Measurements from ENCODE around the gene ANKRD7. TPM values are rescaled to one million over a fixed set of nuclear protein-coding genes. Genes with fewer than 3 reads are reported as not detected.

Gene ANKRD7
- total and polyA plus RNA-seq, 4 donors = 0.42 TPM; not detected in 3

- H3K9ac ChIP-seq (ENCODE audit: low read depth in 1 of 2, low read length in 2 of 2) = peak overlapping the region; percentile 7 to 81
- peaks cover 6 to 18% (median 10%) of the 10 kb centered on the region in 4 donors for H3K4me1 ChIP-seq (ENCODE audit: control insufficient read depth in 4 of 4, insufficient read depth in 4 of 4, low read length in 3 of 4)
- peaks cover 0 to 2% (median 0%) of the 10 kb centered on the region in 4 donors for H3K36me3 ChIP-seq (ENCODE audit: control insufficient read depth in 4 of 4, insufficient read depth in 3 of 4, low read depth in 1 of 4, low read length in 3 of 4)
- H3K9me3 ChIP-seq (ENCODE audit: control insufficient read depth in 4 of 4, low read length in 3 of 4) = no peaks in the 10 kb centered on the region
- H3K27ac ChIP-seq (ENCODE audit: low read depth in 1 of 2, low read length in 2 of 2) = peak overlapping the region; percentile 62 to 65
- peak overlapping the region; percentile 68 to 83 (median 72) for H3K4me3 ChIP-seq (ENCODE audit: low read depth in 1 of 3, low read length in 3 of 3)
- WGBS = 60% methylated on average over 13 of the region's 13 CpGs
- no peak for TF ChIP-seq REST (IDR thresholded peaks at IDR 0.05)
- no peak for TF ChIP-seq HNF4A (conservative IDR thresholded peaks at IDR 0.05)
- TF ChIP-seq MAX (IDR thresholded peaks at IDR 0.05) = no peak
- TF ChIP-seq JUND (IDR thresholded peaks at IDR 0.05) = no peak
- TF ChIP-seq GABPA (IDR thresholded peaks at IDR 0.05 in 1 of 2, conservative IDR thresholded peaks at IDR 0.05 in 1 of 2) = no peak
- no peak for TF ChIP-seq FOXA2 (IDR thresholded peaks at IDR 0.05)
- H3K27me3 ChIP-seq (ENCODE audit: control insufficient read depth in 4 of 4, insufficient read depth in 4 of 4, low read length in 3 of 4) = no peaks in the 10 kb centered on the region
- no peak for DNase-seq (ENCODE audit: low spot score)
These were observed 41.7 kb upstream of the ANKRD7 start for GRCh38 chr7:118182593-118183427.

GRCh38 chr7:118183428-118183785, 41.1 kb upstream of the ANKRD7 start:
- Histone ChIP-seq H3K4me3 (ENCODE audit: low read depth in 1 of 3, low read length in 3 of 3) (peak overlapping the region; percentile 68 to 83 (median 72)), H3K9ac (ENCODE audit: low read depth in 1 of 2, low read length in 2 of 2) (peak overlapping the region; percentile 7 to 81), H3K36me3 (ENCODE audit: control insufficient read depth in 4 of 4, insufficient read depth in 3 of 4, low read depth in 1 of 4, low read length in 3 of 4) (peaks cover 0 to 4% (median under 1%) of the 10 kb centered on the region in 4 donors), H3K4me1 (ENCODE audit: control insufficient read depth in 4 of 4, insufficient read depth in 4 of 4, low read length in 3 of 4) (peaks cover 6 to 18% (median 10%) of the 10 kb centered on the region in 4 donors), H3K27me3 (ENCODE audit: control insufficient read depth in 4 of 4, insufficient read depth in 4 of 4, low read length in 3 of 4) (no peaks in the 10 kb centered on the region), H3K9me3 (ENCODE audit: control insufficient read depth in 4 of 4, low read length in 3 of 4) (no peaks in the 10 kb centered on the region), H3K27ac (ENCODE audit: low read depth in 1 of 2, low read length in 2 of 2) (peak overlapping the region; percentile 62 to 65)
- no peak for TF ChIP-seq GABPA (IDR thresholded peaks at IDR 0.05 in 1 of 2, conservative IDR thresholded peaks at IDR 0.05 in 1 of 2)
- TF ChIP-seq ATF3 (IDR thresholded peaks at IDR 0.05) = no peak
- no peak for TF ChIP-seq FOXA1 (IDR thresholded peaks at IDR 0.05)
- TF ChIP-seq JUND (IDR thresholded peaks at IDR 0.05) = no peak
- no peak for TF ChIP-seq HNF4G (IDR thresholded peaks at IDR 0.05)
- no peak for TF ChIP-seq RAD21 (IDR thresholded peaks at IDR 0.05)
- under 1% methylated on average over 15 of the region's 15 CpGs for WGBS
- peak; percentile 36 for DNase-seq (ENCODE audit: low spot score)

- Histone ChIP-seq H3K27ac (ENCODE audit: low read depth in 1 of 2, low read length in 2 of 2) (peak within 1 kb of the TSS; percentile 62 to 65), H3K9me3 (ENCODE audit: control insufficient read depth in 4 of 4, low read length in 3 of 4) (no peaks in the 10 kb centered on the region), H3K9ac (ENCODE audit: low read depth in 1 of 2, low read length in 2 of 2) (peak within 1 kb of the TSS; percentile 72 to 94), H3K4me1 (ENCODE audit: control insufficient read depth in 4 of 4, insufficient read depth in 4 of 4, low read length in 3 of 4) (peaks cover 6 to 18% (median 10%) of the 10 kb centered on the region in 4 donors), H3K36me3 (ENCODE audit: control insufficient read depth in 4 of 4, insufficient read depth in 3 of 4, low read depth in 1 of 4, low read length in 3 of 4) (peaks cover 0 to 7% (median 2%) of the 10 kb centered on the region in 4 donors), H3K4me3 (ENCODE audit: low read depth in 1 of 3, low read length in 3 of 3) (peak within 1 kb of the TSS; percentile 68 to 83 (median 72)), H3K27me3 (ENCODE audit: control insufficient read depth in 4 of 4, insufficient read depth in 4 of 4, low read length in 3 of 4) (no peaks in the 10 kb centered on the region)
- DNase-seq (ENCODE audit: low spot score) = peak; percentile 94
- under 1% methylated on average over 62 of the region's 62 CpGs for WGBS
- no peak for TF ChIP-seq RAD21 (IDR thresholded peaks at IDR 0.05)
- TF ChIP-seq ATF3 (IDR thresholded peaks at IDR 0.05) = no peak
- TF ChIP-seq NR2F2 (IDR thresholded peaks at IDR 0.05) = no peak
- peak; percentile 95 for TF ChIP-seq TAF1 (conservative IDR thresholded peaks at IDR 0.05)
- peak; percentile 54 for TF ChIP-seq MAX (IDR thresholded peaks at IDR 0.05)
- TF ChIP-seq JUND (IDR thresholded peaks at IDR 0.05) = no peak
- TF ChIP-seq HNF4A (conservative IDR thresholded peaks at IDR 0.05) = no peak
- TF ChIP-seq HNF4G (IDR thresholded peaks at IDR 0.05) = no peak
- TF ChIP-seq GABPA (IDR thresholded peaks at IDR 0.05 in 1 of 2, conservative IDR thresholded peaks at IDR 0.05 in 1 of 2) = peak; percentile 39 to 90
- peak; percentile 15 for TF ChIP-seq SP1 (IDR thresholded peaks at IDR 0.05)
- no peak for TF ChIP-seq FOXA2 (IDR thresholded peaks at IDR 0.05)
- TF ChIP-seq REST (IDR thresholded peaks at IDR 0.05) = peak; percentile 94
- TF ChIP-seq EGR1 (IDR thresholded peaks at IDR 0.05; ENCODE audit: low read depth in 2 of 2) = peak in 1 of 2 donors; percentile 50
- TF ChIP-seq RXRA (IDR thresholded peaks at IDR 0.05) = no peak
- no peak for TF ChIP-seq FOXA1 (IDR thresholded peaks at IDR 0.05)
These were observed 40.5 kb upstream of the ANKRD7 start, which contains the start of gene LSM8 for GRCh38 chr7:118183786-118184564. LSM8 (plus strand) TSS chr7:118184164; CDS start chr7:118184224, 60 bp downstream.

Measured in liver (tissue), 9 donors.